ENCODE results near the gene GPC3.

GPC3 gene

GRCh38 chrX:133916984-133917722 is 68.2 kb downstream of the GPC3 start:
- H3K36me3 ChIP-seq (ENCODE audit: low read depth): no peaks in the 10 kb centered on the region
- no peak for ATAC-seq (ENCODE audit: low read depth)
- no peak for DNase-seq (ENCODE audit: low spot score)
- no peak overlapping the region for H3K4me3 ChIP-seq (ENCODE audit: severe bottlenecking)
- H3K27ac ChIP-seq (ENCODE audit: poor library complexity, severe bottlenecking): no peak overlapping the region
- H3K4me1 ChIP-seq (ENCODE audit: insufficient read depth, poor library complexity, severe bottlenecking): no peaks in the 10 kb centered on the region
- H3K9me3 ChIP-seq (ENCODE audit: severe bottlenecking): no peaks in the 10 kb centered on the region
- H3K27me3 ChIP-seq (ENCODE audit: insufficient read depth, poor library complexity, severe bottlenecking): no peaks in the 10 kb centered on the region
- TF ChIP-seq CTCF (IDR thresholded peaks at IDR 0.05; ENCODE audit: poor library complexity, severe bottlenecking): no peak

- ATAC-seq (ENCODE audit: low read depth) (no peak), DNase-seq (ENCODE audit: low spot score) (no peak)
- TF ChIP-seq CTCF (IDR thresholded peaks at IDR 0.05; ENCODE audit: poor library complexity, severe bottlenecking): no peak
- Histone ChIP-seq H3K4me1 (ENCODE audit: insufficient read depth, poor library complexity, severe bottlenecking) (no peaks in the 10 kb centered on the region), H3K9me3 (ENCODE audit: severe bottlenecking) (no peaks in the 10 kb centered on the region), H3K27me3 (ENCODE audit: insufficient read depth, poor library complexity, severe bottlenecking) (no peaks in the 10 kb centered on the region), H3K27ac (ENCODE audit: poor library complexity, severe bottlenecking) (no peak overlapping the region), H3K4me3 (ENCODE audit: severe bottlenecking) (no peak overlapping the region), H3K36me3 (ENCODE audit: low read depth) (no peaks in the 10 kb centered on the region)
These were observed 71.6 kb downstream of the GPC3 start for GRCh38 chrX:133913658-133914388.

GRCh38 chrX:133913009-133913408 is 72.4 kb downstream of the GPC3 start:
- no peak for TF ChIP-seq CTCF (IDR thresholded peaks at IDR 0.05; ENCODE audit: poor library complexity, severe bottlenecking)
- H3K4me3 ChIP-seq (ENCODE audit: severe bottlenecking): no peak overlapping the region
- H3K9me3 ChIP-seq (ENCODE audit: severe bottlenecking): no peaks in the 10 kb centered on the region
- DNase-seq (ENCODE audit: low spot score): no peak
- no peaks in the 10 kb centered on the region for H3K27me3 ChIP-seq (ENCODE audit: insufficient read depth, poor library complexity, severe bottlenecking)
- no peak overlapping the region for H3K27ac ChIP-seq (ENCODE audit: poor library complexity, severe bottlenecking)
- H3K36me3 ChIP-seq (ENCODE audit: low read depth): no peaks in the 10 kb centered on the region
- no peaks in the 10 kb centered on the region for H3K4me1 ChIP-seq (ENCODE audit: insufficient read depth, poor library complexity, severe bottlenecking)
- no peak for ATAC-seq (ENCODE audit: low read depth)

GRCh38 chrX:133911825-133912495 is 73.4 kb downstream of the GPC3 start:
- no peak for TF ChIP-seq CTCF (IDR thresholded peaks at IDR 0.05; ENCODE audit: poor library complexity, severe bottlenecking)

More at GRCh38 chrX:133911825-133912495, 73.4 kb downstream of the GPC3 start:
- Histone ChIP-seq H3K36me3 (ENCODE audit: low read depth) (no peaks in the 10 kb centered on the region), H3K9me3 (ENCODE audit: severe bottlenecking) (no peaks in the 10 kb centered on the region), H3K27me3 (ENCODE audit: insufficient read depth, poor library complexity, severe bottlenecking) (no peaks in the 10 kb centered on the region), H3K27ac (ENCODE audit: poor library complexity, severe bottlenecking) (no peak overlapping the region), H3K4me1 (ENCODE audit: insufficient read depth, poor library complexity, severe bottlenecking) (no peaks in the 10 kb centered on the region), H3K4me3 (ENCODE audit: severe bottlenecking) (no peak overlapping the region)
- no peak for ATAC-seq (ENCODE audit: low read depth)
- DNase-seq (ENCODE audit: low spot score): no peak
